ENCODE measurements around the gene IL16. TPM values are rescaled to one million over a fixed set of nuclear protein-coding genes. Genes with fewer than 3 reads are reported as not detected.
"Not testable (repeated sequence)": the region's sequence is repeated elsewhere in the genome, so short reads cannot be mapped to it uniquely, and the experiment has no call there.

IL16 gene
- polyA plus RNA-seq (ENCODE audit: insufficient read length) = 6.6 TPM

GRCh38 chr15:81196576-81197254, at the start of gene IL16:
IL16 (plus strand) TSS chr15:81196879; CDS start chr15:81225400, 28,521 bp downstream.
- no peak for DNase-seq (ENCODE audit: low read depth)

DNA sequence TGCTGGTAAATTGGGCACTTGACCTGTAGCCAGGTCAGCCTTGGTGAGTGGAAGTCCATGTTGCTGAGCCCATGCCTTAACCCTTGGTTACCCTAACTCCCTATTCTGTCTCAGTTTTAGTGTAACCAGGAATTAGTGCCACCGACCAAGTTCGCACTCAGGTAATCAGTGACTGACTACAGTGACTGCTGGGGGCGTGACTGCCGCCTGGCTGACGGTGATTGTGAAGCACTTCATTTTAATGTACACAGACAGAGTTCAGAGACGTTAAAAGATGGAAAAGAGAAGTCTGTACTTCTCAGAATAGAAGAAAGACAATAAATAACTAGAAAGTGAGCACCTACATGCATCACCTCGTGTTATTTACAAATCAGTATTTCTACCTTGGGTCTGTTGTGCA, 45.3 kb upstream of the IL16 start:
- no peak for DNase-seq (ENCODE audit: low read depth)

- DNase-seq (ENCODE audit: low read depth) = no peak
Measured at GRCh38 chr15:81152339-81152738, 44.3 kb upstream of the IL16 start.

- DNase-seq (ENCODE audit: low read depth) = no peak
Measured at GRCh38 chr15:81152799-81153198, 43.9 kb upstream of the IL16 start.

GRCh38 chr15:81155375-81156218, 41.1 kb upstream of the IL16 start:
- DNase-seq (ENCODE audit: low read depth) = peak; percentile 47

DNA sequence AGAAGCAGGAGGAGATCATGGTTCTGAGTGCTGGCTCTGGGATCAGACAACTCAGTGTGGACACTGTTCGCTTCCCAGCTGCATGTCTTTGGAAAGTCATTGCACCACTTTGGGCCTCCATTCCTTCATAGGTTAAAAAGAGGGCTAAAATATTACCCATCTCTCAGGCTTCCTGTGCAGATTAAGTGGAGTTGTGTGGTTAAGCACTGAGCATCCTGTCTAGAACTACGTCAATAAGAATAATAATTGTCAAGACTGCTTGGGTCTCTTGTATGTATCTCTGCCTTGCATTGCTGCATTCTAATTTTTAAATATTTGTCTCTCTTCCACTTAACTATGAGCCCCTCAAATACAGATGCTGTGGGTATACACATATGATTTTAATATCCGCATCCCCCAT, 40.4 kb upstream of the IL16 start:
- DNase-seq (ENCODE audit: low read depth) = no peak

- DNase-seq (ENCODE audit: low read depth) = no peak
Measured at GRCh38 chr15:81157195-81157938, 39.3 kb upstream of the IL16 start.

DNA sequence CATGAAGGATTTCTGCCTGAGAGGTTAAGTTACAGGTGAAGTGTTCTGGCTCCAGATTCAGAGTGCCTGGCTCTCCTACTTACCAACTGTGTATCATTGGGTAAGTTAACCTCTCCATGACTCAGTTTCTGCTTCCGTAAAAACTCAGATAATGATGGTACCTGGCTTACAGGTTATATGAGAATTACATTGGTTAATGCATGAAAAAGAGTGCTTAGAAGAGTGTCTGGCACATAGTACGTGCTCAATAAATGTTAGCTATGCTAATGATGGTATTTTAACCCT, 38.8 kb upstream of the IL16 start:
- no peak for DNase-seq (ENCODE audit: low read depth)

DNA sequence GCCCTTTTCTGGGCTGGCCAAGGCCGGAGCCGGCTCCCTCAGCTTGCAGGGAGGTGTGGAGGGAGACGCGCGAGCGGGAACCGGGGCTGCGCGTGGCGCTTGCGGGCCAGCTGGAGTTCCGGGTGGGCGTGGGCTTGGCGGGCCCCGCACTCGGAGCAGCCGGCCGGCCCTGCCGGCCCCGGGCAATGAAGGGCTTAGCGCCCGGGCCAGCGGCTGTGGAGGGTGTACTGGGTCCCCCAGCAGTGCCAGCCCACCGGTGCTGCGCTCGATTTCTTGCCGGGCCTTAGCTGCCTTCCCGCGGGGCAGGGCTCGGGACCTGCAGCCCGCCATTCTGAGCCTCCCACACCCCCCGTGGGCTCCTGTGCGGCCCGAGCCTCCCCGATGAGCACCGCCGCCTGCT, 38.1 kb upstream of the IL16 start:
- not testable (repeated sequence) for DNase-seq (ENCODE audit: low read depth)

DNA sequence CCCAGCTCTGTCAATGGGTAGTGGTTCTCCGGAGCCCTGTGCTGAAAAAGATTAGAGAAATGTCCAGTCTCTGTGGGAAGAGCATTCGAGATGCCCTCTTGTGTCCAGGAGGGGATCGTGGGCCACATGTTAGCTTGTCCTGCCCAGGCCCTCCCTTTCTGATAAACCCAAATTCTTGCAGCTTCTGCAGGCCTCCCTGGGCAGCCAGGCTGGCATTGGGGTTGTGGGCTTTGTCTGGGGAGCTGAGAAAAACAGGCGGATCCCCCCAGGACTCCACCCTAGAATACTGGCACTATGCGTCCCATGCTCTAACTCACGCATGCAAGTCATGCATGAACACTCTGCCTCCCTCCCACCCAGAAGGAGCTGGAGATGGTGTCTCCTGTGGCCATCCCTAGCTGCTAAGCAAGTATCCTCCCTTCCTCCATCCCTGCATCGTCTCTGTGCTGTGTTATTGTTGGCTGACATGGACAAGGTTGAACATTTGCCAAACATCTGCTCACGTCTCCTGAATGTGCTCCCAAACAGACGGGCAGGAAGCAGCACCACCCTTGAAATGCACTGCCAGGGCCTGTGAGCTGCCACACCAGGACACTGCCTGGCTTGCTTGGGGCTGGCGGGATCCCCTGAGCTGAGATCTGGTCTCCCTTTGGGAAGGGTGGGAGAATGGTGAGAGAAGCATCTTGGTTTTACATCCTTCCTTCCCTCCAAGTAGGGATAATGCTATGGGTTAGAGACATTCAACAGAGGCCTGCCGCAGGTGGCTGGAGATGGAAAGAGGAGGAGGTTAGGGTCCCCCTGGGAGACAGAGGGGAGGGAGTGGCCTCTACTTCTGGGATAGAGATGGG, 36.1 kb upstream of the IL16 start:
- peak; percentile 90 for DNase-seq (ENCODE audit: low read depth)

GRCh38 chr15:81161160-81161673, 35.5 kb upstream of the IL16 start:
- no peak for DNase-seq (ENCODE audit: low read depth)

DNA sequence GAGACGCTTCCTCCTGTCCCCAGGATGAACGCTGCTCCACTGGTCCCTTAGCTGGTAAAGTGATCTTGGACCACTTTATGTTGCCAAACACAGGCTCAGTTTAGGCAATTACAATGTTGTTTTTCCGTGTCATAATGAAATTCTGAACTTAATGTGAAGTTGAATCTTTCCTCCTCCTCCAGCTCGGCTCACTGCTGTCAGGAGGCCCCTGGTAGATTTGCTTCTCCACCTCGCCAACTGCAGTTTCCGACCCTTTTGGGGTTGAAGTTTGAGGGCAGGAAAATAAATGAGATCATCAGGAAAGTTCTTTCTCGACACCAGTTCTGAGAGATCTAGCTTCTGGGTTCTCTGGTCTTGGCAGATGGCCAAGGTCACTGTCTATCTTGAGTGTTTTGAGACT, 34.8 kb upstream of the IL16 start:
- no peak for DNase-seq (ENCODE audit: low read depth)

DNA sequence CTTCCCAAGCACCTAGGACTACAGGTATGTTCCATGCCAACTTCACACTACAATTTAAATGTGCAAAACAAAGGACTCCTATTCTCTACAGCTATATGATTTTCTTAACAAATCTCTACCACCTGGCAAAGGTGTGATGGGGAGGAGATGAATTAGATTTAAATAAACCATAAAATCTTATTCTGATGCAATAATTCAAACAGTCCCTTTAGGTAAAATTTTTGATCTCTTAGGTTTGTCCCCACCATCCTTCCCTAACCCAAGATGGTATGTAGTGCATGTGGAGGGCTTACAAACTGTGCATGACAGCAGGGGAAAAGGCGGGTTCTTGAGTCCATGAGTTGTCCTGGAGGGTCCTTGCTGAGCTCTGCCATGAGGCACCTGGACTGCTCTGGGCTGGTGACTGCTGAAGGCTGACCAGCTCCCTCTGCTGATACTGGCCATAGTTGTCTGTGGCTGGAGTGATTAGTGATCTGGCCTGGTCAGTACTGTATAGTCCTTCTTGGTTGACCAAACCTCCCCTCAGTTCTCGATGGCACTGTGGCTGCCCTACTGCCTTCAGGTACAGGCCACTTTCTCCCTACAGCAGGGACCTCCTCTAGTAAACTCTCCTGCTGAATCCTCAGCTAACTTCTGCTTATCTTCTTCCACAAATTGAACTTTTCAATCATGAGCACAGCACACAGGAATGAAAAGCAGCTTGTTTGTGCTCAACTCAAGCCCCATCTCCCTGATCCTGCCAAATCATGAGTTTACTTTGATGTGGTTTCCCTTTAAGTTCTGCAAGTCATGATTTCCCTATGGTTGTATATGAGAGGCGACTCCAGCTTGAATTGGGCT, 32.5 kb upstream of the IL16 start:
- DNase-seq (ENCODE audit: low read depth) = no peak

GRCh38 chr15:81165535-81165934, 31.1 kb upstream of the IL16 start:
- no peak for DNase-seq (ENCODE audit: low read depth)

- DNase-seq (ENCODE audit: low read depth) = no peak
Measured at GRCh38 chr15:81166636-81167305, 29.9 kb upstream of the IL16 start.

- DNase-seq (ENCODE audit: low read depth) = no peak
Measured at GRCh38 chr15:81168131-81168526, 28.6 kb upstream of the IL16 start.

- no peak for DNase-seq (ENCODE audit: low read depth)
Measured at GRCh38 chr15:81168644-81169043, 28.0 kb upstream of the IL16 start.

- DNase-seq (ENCODE audit: low read depth) = no peak
Measured at GRCh38 chr15:81170511-81170910, 26.2 kb upstream of the IL16 start.

DNA sequence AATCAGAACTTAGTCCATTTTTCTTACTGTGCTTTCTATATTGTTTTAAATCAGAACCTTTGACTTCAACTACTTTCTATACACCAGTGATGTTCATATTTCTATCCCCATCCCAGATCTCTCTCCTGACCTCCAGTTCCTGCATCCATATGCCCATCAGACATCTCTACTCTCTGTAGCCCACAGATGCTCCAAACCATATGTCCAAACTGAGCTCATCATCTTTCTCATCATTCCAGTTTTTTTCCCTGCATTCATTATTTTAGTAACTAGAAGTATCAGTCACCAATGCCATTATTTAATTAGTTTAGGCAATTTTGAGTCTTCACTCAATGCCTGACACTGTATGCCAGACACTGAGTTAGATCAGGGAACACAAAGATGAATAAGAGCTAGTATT, 25.4 kb upstream of the IL16 start:
- DNase-seq (ENCODE audit: low read depth) = no peak
